Measurements from ENCODE around the gene CPNE9. TPM values are rescaled to one million over a fixed set of nuclear protein-coding genes. Genes with fewer than 3 reads are reported as not detected.
"Not testable (repeated sequence)": the region's sequence is repeated elsewhere in the genome, so short reads cannot be mapped to it uniquely, and the experiment has no call there.

The CPNE9 gene
- total RNA-seq, 1 donor from 2014 or later: 0.69 TPM

GRCh38 chr3:9768141-9768775 lies 64.6 kb downstream of the CPNE9 start:
- no peak for TF ChIP-seq CTCF (IDR thresholded peaks at IDR 0.05; ENCODE audit: unreplicated experiment)
- Mint-ChIP-seq H3K27me3 (no peaks in the 10 kb centered on the region), H3K9me3 (ENCODE audit: low read depth) (no peaks in the 10 kb centered on the region), H3K4me3 (ENCODE audit: low read depth) (peak overlapping the region; percentile 80), H3K27ac (no peak overlapping the region), H3K4me1 (ENCODE audit: low read depth) (peaks cover 16% of the 10 kb centered on the region), H3K36me3 (ENCODE audit: insufficient read depth) (peaks cover 2% of the 10 kb centered on the region)
- DNase-seq (ENCODE audit: low spot score, unreplicated experiment): no peak

DNA sequence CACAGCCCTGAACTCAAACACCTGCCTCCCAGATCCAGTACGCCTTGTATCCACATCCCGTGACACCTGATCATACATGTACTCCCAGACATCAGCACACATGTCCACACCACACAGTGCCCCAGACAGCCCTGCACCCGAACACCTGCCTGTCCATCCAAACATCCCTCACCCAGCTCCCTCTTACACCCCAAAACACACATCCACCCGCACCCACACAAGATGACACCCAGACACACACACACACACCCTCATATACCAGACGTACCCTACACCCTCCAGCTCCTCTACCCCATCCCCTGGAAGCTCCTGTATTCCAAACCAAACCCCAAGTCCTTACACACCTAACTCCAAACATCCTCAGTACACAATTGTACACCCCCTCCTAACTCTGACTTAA lies 65.4 kb downstream of the CPNE9 start:
- H3K27me3 Mint-ChIP-seq: no peaks in the 10 kb centered on the region
- no peaks in the 10 kb centered on the region for H3K9me3 Mint-ChIP-seq (ENCODE audit: low read depth)
- DNase-seq (ENCODE audit: low spot score, unreplicated experiment): no peak
- peaks cover 16% of the 10 kb centered on the region for H3K4me1 Mint-ChIP-seq (ENCODE audit: low read depth)
- H3K36me3 Mint-ChIP-seq (ENCODE audit: insufficient read depth): peaks cover 2% of the 10 kb centered on the region
- H3K4me3 Mint-ChIP-seq (ENCODE audit: low read depth): peak overlapping the region; percentile 80
- TF ChIP-seq CTCF (IDR thresholded peaks at IDR 0.05; ENCODE audit: unreplicated experiment): no peak
- peak overlapping the region; percentile 85 for H3K27ac Mint-ChIP-seq

- no peak for TF ChIP-seq CTCF (IDR thresholded peaks at IDR 0.05; ENCODE audit: unreplicated experiment)
- H3K27me3 Mint-ChIP-seq: no peaks in the 10 kb centered on the region
- H3K27ac Mint-ChIP-seq: peak within 1 kb of the TSS; percentile 85
- H3K4me3 Mint-ChIP-seq (ENCODE audit: low read depth): peak within 1 kb of the TSS; percentile 80
- H3K36me3 Mint-ChIP-seq (ENCODE audit: insufficient read depth): peaks cover 2% of the 10 kb centered on the region
- H3K9me3 Mint-ChIP-seq (ENCODE audit: low read depth): no peaks in the 10 kb centered on the region
- H3K4me1 Mint-ChIP-seq (ENCODE audit: low read depth): peaks cover 16% of the 10 kb centered on the region
- DNase-seq (ENCODE audit: low spot score, unreplicated experiment): peak; percentile 54
Measured at GRCh38 chr3:9769426-9770275, 66.0 kb downstream of the CPNE9 start, which contains the start of gene CAMK1. TSS of gene CAMK1 (minus strand) at chr3:9769947. CDS start at chr3:9767749, 2,198 bp downstream.

DNA sequence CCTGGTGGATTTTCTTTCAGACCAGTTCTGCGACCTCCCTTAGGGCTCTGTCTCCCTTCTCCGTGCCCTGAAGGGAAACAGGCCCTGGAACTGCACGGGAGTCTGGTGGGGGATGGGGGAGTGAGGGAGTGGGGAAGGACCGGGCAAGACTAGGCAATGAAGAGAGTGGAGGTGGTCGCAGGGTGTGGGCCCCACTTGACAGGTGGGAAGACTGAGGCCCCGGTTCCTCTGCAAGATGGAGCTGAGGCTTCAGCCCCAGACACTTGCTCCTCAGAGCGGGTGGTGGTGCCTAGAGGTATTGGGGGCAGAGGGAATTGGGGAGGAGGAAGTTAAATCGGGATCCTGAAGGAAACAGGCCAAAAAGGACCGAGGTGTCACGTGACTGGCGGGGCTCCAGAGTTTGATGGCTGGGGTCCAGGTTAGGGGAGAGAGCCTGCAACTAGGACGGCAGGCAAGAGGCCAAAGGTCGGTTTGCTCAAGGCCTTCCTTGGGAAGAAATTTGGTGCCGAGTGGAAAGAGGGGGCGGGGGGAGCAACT lies 66.7 kb downstream of the CPNE9 start:
- H3K9me3 Mint-ChIP-seq (ENCODE audit: low read depth): no peaks in the 10 kb centered on the region
- H3K4me3 Mint-ChIP-seq (ENCODE audit: low read depth): peak overlapping the region; percentile 68
- no peaks in the 10 kb centered on the region for H3K27me3 Mint-ChIP-seq
- no peak for TF ChIP-seq CTCF (IDR thresholded peaks at IDR 0.05; ENCODE audit: unreplicated experiment)
- peak overlapping the region; percentile 80 for H3K27ac Mint-ChIP-seq
- peaks cover 16% of the 10 kb centered on the region for H3K4me1 Mint-ChIP-seq (ENCODE audit: low read depth)
- no peak for DNase-seq (ENCODE audit: low spot score, unreplicated experiment)
- peaks cover 1% of the 10 kb centered on the region for H3K36me3 Mint-ChIP-seq (ENCODE audit: insufficient read depth)

DNA sequence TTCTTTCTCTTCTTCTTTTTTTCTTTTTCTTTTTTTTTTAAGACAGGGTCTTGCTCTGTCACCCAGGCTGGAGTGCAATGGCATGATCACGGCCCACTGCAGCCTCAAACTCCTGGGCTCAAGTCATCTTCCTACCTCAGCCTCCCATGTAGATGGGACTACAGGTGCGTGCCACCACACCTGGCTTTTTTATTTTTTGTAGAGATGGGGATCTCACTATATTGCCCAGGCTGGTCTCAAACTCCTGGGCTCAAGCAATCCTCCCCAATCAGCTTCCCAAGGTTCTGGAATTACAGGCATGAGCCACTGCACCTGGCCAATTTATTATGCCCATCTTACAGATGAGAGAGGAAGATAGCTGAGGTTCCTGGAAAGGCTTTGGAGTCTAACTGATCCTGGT lies 67.4 kb downstream of the CPNE9 start:
- peaks cover 16% of the 10 kb centered on the region for H3K4me1 Mint-ChIP-seq (ENCODE audit: low read depth)
- not testable (repeated sequence) for DNase-seq (ENCODE audit: low spot score, unreplicated experiment); H3K9me3 Mint-ChIP-seq (ENCODE audit: low read depth); H3K27me3 Mint-ChIP-seq; H3K36me3 Mint-ChIP-seq (ENCODE audit: insufficient read depth)
- H3K27ac Mint-ChIP-seq: peak overlapping the region; percentile 80
- peak overlapping the region; percentile 68 for H3K4me3 Mint-ChIP-seq (ENCODE audit: low read depth)

All from progenitor cell of endocrine pancreas (in vitro differentiated cells).